Measurements from ENCODE around the gene RAD52.

DNA sequence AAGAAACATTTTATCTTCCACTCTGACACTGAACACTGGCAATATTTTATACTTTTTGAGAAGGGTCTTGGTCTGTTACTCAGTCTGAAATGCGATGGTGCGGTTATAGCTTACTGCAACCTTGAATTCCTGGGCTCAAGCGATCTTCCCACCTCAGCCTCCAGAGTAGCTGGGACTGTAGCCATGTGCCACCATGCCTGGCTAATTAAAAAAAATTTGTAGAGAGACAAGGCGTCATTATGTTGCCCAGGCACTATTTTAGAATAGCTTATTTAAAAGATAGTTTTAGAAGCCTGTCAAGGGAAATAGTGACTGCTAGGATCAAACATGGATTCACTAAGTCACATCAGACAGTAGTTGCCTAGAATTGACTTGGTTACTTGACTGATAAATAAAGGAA lies 47.4 kb upstream of the RAD52 start:
- TF ChIP-seq, protein P1, sequence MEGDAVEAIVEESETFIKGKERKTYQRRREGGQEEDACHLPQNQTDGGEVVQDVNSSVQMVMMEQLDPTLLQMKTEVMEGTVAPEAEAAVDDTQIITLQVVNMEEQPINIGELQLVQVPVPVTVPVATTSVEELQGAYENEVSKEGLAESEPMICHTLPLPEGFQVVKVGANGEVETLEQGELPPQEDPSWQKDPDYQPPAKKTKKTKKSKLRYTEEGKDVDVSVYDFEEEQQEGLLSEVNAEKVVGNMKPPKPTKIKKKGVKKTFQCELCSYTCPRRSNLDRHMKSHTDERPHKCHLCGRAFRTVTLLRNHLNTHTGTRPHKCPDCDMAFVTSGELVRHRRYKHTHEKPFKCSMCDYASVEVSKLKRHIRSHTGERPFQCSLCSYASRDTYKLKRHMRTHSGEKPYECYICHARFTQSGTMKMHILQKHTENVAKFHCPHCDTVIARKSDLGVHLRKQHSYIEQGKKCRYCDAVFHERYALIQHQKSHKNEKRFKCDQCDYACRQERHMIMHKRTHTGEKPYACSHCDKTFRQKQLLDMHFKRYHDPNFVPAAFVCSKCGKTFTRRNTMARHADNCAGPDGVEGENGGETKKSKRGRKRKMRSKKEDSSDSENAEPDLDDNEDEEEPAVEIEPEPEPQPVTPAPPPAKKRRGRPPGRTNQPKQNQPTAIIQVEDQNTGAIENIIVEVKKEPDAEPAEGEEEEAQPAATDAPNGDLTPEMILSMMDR (IDR thresholded peaks at IDR 0.05): no peak
- no peak for TF ChIP-seq POLR2A (IDR thresholded peaks at IDR 0.05)

All from body of pancreas (tissue), 4 donors.